ENCODE measurements around the gene ZNF292.
A peak's percentile ranks its signal among the peaks of the same experiment; 100 is the strongest.
"Not testable (repeated sequence)": the region's sequence is repeated elsewhere in the genome, so short reads cannot be mapped to it uniquely, and the experiment has no call there.

Gene ZNF292

GRCh38 chr6:87281426-87281825, 126.1 kb downstream of the ZNF292 start:
- no peak for DNase-seq

- no peak for DNase-seq
These were observed 127.4 kb downstream of the ZNF292 start for GRCh38 chr6:87282743-87283142.

DNA sequence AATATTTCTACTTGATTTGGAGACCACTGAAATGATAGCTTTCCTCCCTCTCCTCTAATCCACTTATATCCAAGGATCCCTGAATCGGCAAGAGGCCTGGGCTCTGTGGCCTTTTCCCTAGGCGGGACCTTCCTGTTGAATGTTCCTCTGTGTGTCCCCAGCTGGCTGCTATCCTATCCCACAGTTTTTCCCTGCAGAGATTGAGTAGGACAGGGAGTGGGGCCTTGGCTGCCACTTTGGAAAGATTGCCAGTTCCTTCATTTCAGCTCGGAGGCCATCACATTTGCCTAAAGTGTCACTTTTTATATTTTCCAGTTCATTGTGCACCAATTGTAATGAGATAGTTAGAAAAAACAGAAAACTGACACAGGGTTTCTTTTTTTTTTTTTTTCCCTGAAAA, 128.1 kb downstream of the ZNF292 start:
- DNase-seq, result no peak

- no peak for DNase-seq
These were observed 131.9 kb downstream of the ZNF292 start for GRCh38 chr6:87287251-87287650.

- DNase-seq, result no peak
These were observed 134.2 kb downstream of the ZNF292 start for GRCh38 chr6:87289571-87289970.

- peak; percentile 59 for DNase-seq
These were observed 136.5 kb downstream of the ZNF292 start for GRCh38 chr6:87291883-87292282.

GRCh38 chr6:87293526-87293925, 138.2 kb downstream of the ZNF292 start:
- no peak for DNase-seq

GRCh38 chr6:87297119-87297518, 141.8 kb downstream of the ZNF292 start:
- DNase-seq, result no peak

- not testable (repeated sequence) for DNase-seq
These were observed 145.9 kb downstream of the ZNF292 start for GRCh38 chr6:87301277-87301676.

DNA sequence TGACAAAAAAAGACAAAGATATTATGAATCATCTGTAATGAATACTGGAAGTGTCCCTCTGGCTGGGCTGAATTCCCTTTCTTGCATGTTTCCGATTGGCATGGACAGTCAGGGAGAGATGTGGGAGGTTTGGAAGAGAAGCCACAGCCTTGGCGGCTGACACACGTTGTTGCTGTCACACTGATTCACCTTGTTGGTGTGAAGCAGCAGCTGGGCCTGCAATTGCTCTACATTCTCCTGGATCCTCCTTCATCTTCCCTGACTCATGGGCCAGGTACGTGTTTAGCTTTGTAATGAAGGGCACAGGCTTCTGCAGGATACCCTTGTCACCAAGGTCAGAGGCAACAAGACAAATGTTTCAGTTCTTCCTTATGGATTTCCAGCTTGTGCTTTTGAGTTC, 153.6 kb downstream of the ZNF292 start:
- DNase-seq, result no peak

DNA sequence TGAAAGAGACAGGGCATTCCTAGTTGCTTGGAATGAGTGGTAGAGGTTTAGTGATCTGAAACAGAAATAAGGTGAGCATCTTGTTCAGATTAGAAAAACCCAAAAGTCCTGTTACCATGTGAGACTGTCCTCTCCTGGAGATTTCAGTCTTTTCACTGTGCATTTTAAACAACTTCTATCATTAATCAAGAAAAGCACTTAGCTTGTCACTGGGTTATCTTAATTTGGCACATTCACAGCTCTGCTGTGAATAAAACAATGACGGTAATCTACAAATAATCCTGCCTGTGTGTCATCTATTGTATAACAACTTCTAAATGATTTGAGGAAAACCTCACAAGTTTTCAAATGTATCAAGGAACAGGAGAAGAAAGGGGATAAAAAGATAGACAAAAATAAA, 157.5 kb downstream of the ZNF292 start:
- no peak for DNase-seq
